ENCODE measurements around the gene GPR153. TPM values are rescaled to one million over a fixed set of nuclear protein-coding genes. Genes with fewer than 3 reads are reported as not detected.

GPR153 gene
- total and polyA plus RNA-seq, 2 of the 8 experiments (the other 6 are each of a cell fraction or from before 2014, with no cell fraction given), result 5.7 to 8.1 TPM

GRCh38 chr1:6271554-6271953 lies 10.7 kb upstream of the GPR153 start:
- H3K9me3 ChIP-seq (ENCODE audit: insufficient read depth in 2 of 2, low read depth in 1 of 2, low read length in 1 of 2), result no peaks in the 10 kb centered on the region
- H3K23me2 ChIP-seq (ENCODE audit: low read depth, low read length), result no peaks in the 10 kb centered on the region
- DNase-seq (ENCODE audit: low read depth in 1 of 2, low spot score in 2 of 2) (no peak), FAIRE-seq (no peak)
- H4K8ac ChIP-seq (ENCODE audit: extremely low read depth, insufficient read depth, low read length), result no peak overlapping the region
- no peaks in the 10 kb centered on the region for H3K27me3 ChIP-seq (replicated peaks in 1 of 4; ENCODE audit: control insufficient read depth in 3 of 4, extremely low read depth in 1 of 4, insufficient read depth in 3 of 4, low read length in 3 of 4)
- no peak overlapping the region for H2BK12ac ChIP-seq (ENCODE audit: low read depth, low read length)
- no peak overlapping the region for H3K4me2 ChIP-seq (ENCODE audit: insufficient read depth in 1 of 2, low read depth in 2 of 2, low read length in 2 of 2)
- no peaks in the 10 kb centered on the region for H3K79me2 ChIP-seq (ENCODE audit: control insufficient read depth in 1 of 2, insufficient read depth in 2 of 2, low read length in 2 of 2)
- H3K56ac ChIP-seq (replicated peaks; ENCODE audit: insufficient read length, low read depth, low read length), result no peak overlapping the region
- H2BK120ac ChIP-seq (replicated peaks; ENCODE audit: low read depth, low read length), result no peak overlapping the region
- H4K5ac ChIP-seq (ENCODE audit: insufficient read length, low read depth, low read length), result no peak overlapping the region
- ChIA-PET POLR2A (ENCODE audit: partially characterized antibody) (interaction anchor here (0.7 kb wide), 1 partner anchor 64 kb away, joined by 3 read pairs; no protein-coding TSS in a partner anchor), CTCF (ENCODE audit: partially characterized antibody) (interaction anchor here (0.8 to 5.9 kb wide), 13 partner anchors 8 to 142 kb away, joined by 3 to 28 read pairs (median 4); no protein-coding TSS in a partner anchor)
- no peak overlapping the region for H3K14ac ChIP-seq (ENCODE audit: insufficient read length)
- no peak overlapping the region for H3K18ac ChIP-seq (ENCODE audit: extremely low read depth, low read length)
- no peak overlapping the region for H2BK15ac ChIP-seq (ENCODE audit: low read length)
- H3K27ac ChIP-seq (ENCODE audit: low read depth, low read length), result no peak overlapping the region
- WGBS, 2 experiments (ENCODE audit: extremely low coverage in 1 of 2, insufficient coverage in 1 of 2, insufficient read length in 1 of 2, insufficient replicate concordance in 2 of 2, low coverage in 1 of 2, low lambda C conversion rate in 2 of 2, missing lambda C conversion rate in 1 of 2), result 94% methylated on average over 8 of the region's 12 CpGs; no CpG with 5 or more reads in 1 of the 2 experiments
- no peak overlapping the region for H3K4me3 ChIP-seq (ENCODE audit: extremely low read depth in 1 of 4, insufficient read depth in 2 of 4, low read depth in 3 of 4, low read length in 4 of 4)
- H4K20me1 ChIP-seq (replicated peaks in 1 of 2; ENCODE audit: control insufficient read depth in 1 of 2, insufficient read depth in 2 of 2, low read length in 2 of 2), result peaks cover 3 to 18% of the 10 kb centered on the region in 2 experiments
- no peak overlapping the region for H3K4ac ChIP-seq (replicated peaks; ENCODE audit: insufficient read length, low read depth, low read length)
- peaks cover 0 to 24% (median 13%) of the 10 kb centered on the region in 4 experiments; a peak in 6 of 7 replicates for H3K4me1 ChIP-seq (replicated peaks in 1 of 4; ENCODE audit: control insufficient read depth in 3 of 4, insufficient read depth in 4 of 4, low read length in 3 of 4)
- H4K91ac ChIP-seq (replicated peaks; ENCODE audit: insufficient read length, low read length), result no peak overlapping the region
- no peaks in the 10 kb centered on the region; a peak in 2 of 8 replicates for H3K36me3 ChIP-seq (ENCODE audit: control insufficient read depth in 2 of 4, insufficient read depth in 4 of 4, low read length in 3 of 4)
- no peak overlapping the region for H3K23ac ChIP-seq (ENCODE audit: insufficient read length)
- no peak overlapping the region for H3K9ac ChIP-seq (replicated peaks in 1 of 4; ENCODE audit: extremely low read depth in 1 of 4, low read depth in 3 of 4, low read length in 3 of 4)
- H2AFZ ChIP-seq (ENCODE audit: low read length), result no peak overlapping the region
- H2BK20ac ChIP-seq (ENCODE audit: low read length), result no peak overlapping the region
- no peak overlapping the region for H2BK5ac ChIP-seq (ENCODE audit: low read depth, low read length)
- H3K79me1 ChIP-seq (ENCODE audit: low read depth, low read length), result no peaks in the 10 kb centered on the region
- no peak overlapping the region for H2AK5ac ChIP-seq (ENCODE audit: low read depth, low read length)
- TF ChIP-seq SIRT6 (IDR thresholded peaks at IDR 0.05; ENCODE audit: low read length) (no peak), CEBPB (IDR thresholded peaks at IDR 0.05; ENCODE audit: low read depth, low read length) (no peak), SRF (IDR thresholded peaks at IDR 0.05; ENCODE audit: low read depth, low read length) (no peak), BRCA1 (IDR thresholded peaks at IDR 0.05; ENCODE audit: low read depth, low read length) (no peak)

All from H1 (cell line).